Measurements from ENCODE around the gene ZNF280D. TPM values are rescaled to one million over a fixed set of nuclear protein-coding genes. Genes with fewer than 3 reads are reported as not detected.

The ZNF280D gene
- total and polyA plus RNA-seq, 2 of the 13 experiments (the other 11 are each of a cell fraction or from before 2014, with no cell fraction given) = 7.1 to 11.9 TPM

- Histone ChIP-seq H3K79me2 (ENCODE audit: insufficient read depth, low read length) (peaks cover 2% of the 10 kb centered on the region), H3K9me3 (ENCODE audit: low read length) (no peaks in the 10 kb centered on the region), H3K27ac (ENCODE audit: extremely low read length, insufficient read depth, low read length) (no peak overlapping the region), H3K4me2 (ENCODE audit: low read depth, low read length) (no peak overlapping the region), H2AFZ (ENCODE audit: low read length) (no peak overlapping the region), H3K4me1 (ENCODE audit: insufficient read depth, low read length) (no peaks in the 10 kb centered on the region), H3K27me3 (ENCODE audit: control insufficient read depth in 1 of 2, insufficient read depth in 2 of 2, low read length in 2 of 2) (no peaks in the 10 kb centered on the region), H3K9ac (ENCODE audit: insufficient read depth, low read depth, low read length) (no peak overlapping the region), H4K20me1 (ENCODE audit: insufficient read depth, low read length) (no peaks in the 10 kb centered on the region), H3K4me3 (replicated peaks in 1 of 3; ENCODE audit: insufficient read depth in 1 of 3, low read depth in 2 of 3, low read length in 3 of 3) (no peak overlapping the region), H3K36me3 (replicated peaks in 1 of 2; ENCODE audit: control insufficient read depth in 1 of 2, insufficient read depth in 2 of 2, low read length in 2 of 2) (no peaks in the 10 kb centered on the region)
- TF ChIP-seq ZNF260 (CRISPR knock-in tag; IDR thresholded peaks at IDR 0.05; ENCODE audit: borderline replicate concordance, low read depth) = no peak
- TF ChIP-seq BHLHE40 (IDR thresholded peaks at IDR 0.05; ENCODE audit: low read length) = no peak
- TF ChIP-seq REXO4 (CRISPR knock-in tag; IDR thresholded peaks at IDR 0.05; ENCODE audit: borderline replicate concordance) = no peak
- TF ChIP-seq MED8 (CRISPR knock-in tag; IDR thresholded peaks at IDR 0.05; ENCODE audit: insufficient replicate concordance) = no peak
- no peak for TF ChIP-seq CBX5 (CRISPR knock-in tag; IDR thresholded peaks at IDR 0.05; ENCODE audit: borderline replicate concordance)
- TF ChIP-seq NAIF1 (CRISPR knock-in tag; IDR thresholded peaks at IDR 0.05; ENCODE audit: borderline replicate concordance) = no peak
- no peak for TF ChIP-seq HIC2 (CRISPR knock-in tag; IDR thresholded peaks at IDR 0.05; ENCODE audit: low read depth)
- WGBS (ENCODE audit: low lambda C conversion rate) = 94% methylated on average over 3 of the region's 3 CpGs
- ChIA-PET CTCF (ENCODE audit: low intra/inter-chr PET ratio, low total read pairs) (no interaction called here), POLR2A (no interaction called here)
- FAIRE-seq (no peak), DNase-seq (ENCODE audit: low spot score) (no peak), ATAC-seq (no peak)
- intact Hi-C loops (cut with micrococcal nuclease; ENCODE audit: unreplicated experiment) = no loop called here
- in situ Hi-C loops (cut with HindIII; ENCODE audit: extremely low pct_ligation_motif_present, low pct_unique_long_range_greater_than_20kb) = no loop called here
- no TSS peak for BruUV-seq (replicated peaks)
Observed at GRCh38 chr15:56724232-56724631, 9.1 kb downstream of the ZNF280D start.

- no peaks in the 10 kb centered on the region for H3K36me3 ChIP-seq (replicated peaks in 1 of 2; ENCODE audit: control insufficient read depth in 1 of 2, insufficient read depth in 2 of 2, low read length in 2 of 2)
- H3K9ac ChIP-seq (ENCODE audit: insufficient read depth, low read depth, low read length) = no peak overlapping the region
- no peak overlapping the region for H3K27ac ChIP-seq (ENCODE audit: extremely low read length, insufficient read depth, low read length)
- WGBS (ENCODE audit: low lambda C conversion rate) = 91% methylated on average over 4 of the region's 4 CpGs
- intact Hi-C loops (cut with micrococcal nuclease; ENCODE audit: unreplicated experiment) = no loop called here
- POLR2A ChIA-PET = no interaction called here
- no peaks in the 10 kb centered on the region for H3K9me3 ChIP-seq (ENCODE audit: low read length)
- no peaks in the 10 kb centered on the region for H4K20me1 ChIP-seq (ENCODE audit: insufficient read depth, low read length)
- FAIRE-seq = no peak
- H3K27me3 ChIP-seq (ENCODE audit: control insufficient read depth in 1 of 2, insufficient read depth in 2 of 2, low read length in 2 of 2) = no peaks in the 10 kb centered on the region
- in situ Hi-C loops (cut with HindIII; ENCODE audit: extremely low pct_ligation_motif_present, low pct_unique_long_range_greater_than_20kb) = no loop called here
- H3K4me1 ChIP-seq (ENCODE audit: insufficient read depth, low read length) = no peaks in the 10 kb centered on the region
- no peak overlapping the region for H2AFZ ChIP-seq (ENCODE audit: low read length)
- CTCF ChIA-PET (ENCODE audit: low intra/inter-chr PET ratio, low total read pairs) = no interaction called here
- no peak for DNase-seq (ENCODE audit: low spot score)
- no peak overlapping the region for H3K4me2 ChIP-seq (ENCODE audit: low read depth, low read length)
- H3K4me3 ChIP-seq (replicated peaks in 1 of 3; ENCODE audit: insufficient read depth in 1 of 3, low read depth in 2 of 3, low read length in 3 of 3) = no peak overlapping the region
- BruUV-seq (replicated peaks) = no TSS peak
- no peak for ATAC-seq
- H3K79me2 ChIP-seq (ENCODE audit: insufficient read depth, low read length) = peaks cover 2% of the 10 kb centered on the region
- no peak for TF ChIP-seq MEIS1 (CRISPR knock-in tag; IDR thresholded peaks at IDR 0.05; ENCODE audit: borderline replicate concordance)
- no peak for TF ChIP-seq CHD4 (IDR thresholded peaks at IDR 0.05; ENCODE audit: borderline replicate concordance, low read length)
- no peak for TF ChIP-seq ZNF207 (IDR thresholded peaks at IDR 0.05; ENCODE audit: borderline replicate concordance)
- TF ChIP-seq ZNF639 (CRISPR knock-in tag; conservative IDR thresholded peaks at IDR 0.05) = no peak
- TF ChIP-seq ZFP1 (CRISPR knock-in tag; IDR thresholded peaks at IDR 0.05) = no peak
- TF ChIP-seq ZNF589 (CRISPR knock-in tag; conservative IDR thresholded peaks at IDR 0.05) = no peak
- TF ChIP-seq ZZZ3 (CRISPR knock-in tag; IDR thresholded peaks at IDR 0.05; ENCODE audit: borderline replicate concordance) = no peak
- TF ChIP-seq ARNT2 (CRISPR knock-in tag; IDR thresholded peaks at IDR 0.05; ENCODE audit: low read depth) = no peak
- TF ChIP-seq TBP (CRISPR knock-in tag; IDR thresholded peaks at IDR 0.05) = no peak
- TF ChIP-seq MLLT10 (CRISPR knock-in tag; IDR thresholded peaks at IDR 0.05) = no peak
- no peak for TF ChIP-seq RFXANK (CRISPR knock-in tag; IDR thresholded peaks at IDR 0.05)
- TF ChIP-seq ZNF576 (CRISPR knock-in tag; IDR thresholded peaks at IDR 0.05) = no peak
Observed at GRCh38 chr15:56723787-56724186, 9.5 kb downstream of the ZNF280D start.
